SH-SY5Y (cell line): ENCODE measurements around the gene GRB10.

Experiments used
- GATA2 ChIP-seq: IDR thresholded peaks from 2 replicates; pipeline ENCODE4 v1.6.1; 2011; ENCODE audit warnings: mild to moderate bottlenecking, low read depth, low read length
- GATA3 ChIP-seq: IDR thresholded peaks from 2 replicates; pipeline ENCODE4 v1.6.1; 2011; ENCODE audit warnings: low read depth, mild to moderate bottlenecking, low read length, moderate library complexity

GRB10 gene

GRCh38 chr7:50695026-50695425 is 87.7 kb downstream of the GRB10 start:
- TF ChIP-seq GATA3, result no peak
- no peak for TF ChIP-seq GATA2

DNA sequence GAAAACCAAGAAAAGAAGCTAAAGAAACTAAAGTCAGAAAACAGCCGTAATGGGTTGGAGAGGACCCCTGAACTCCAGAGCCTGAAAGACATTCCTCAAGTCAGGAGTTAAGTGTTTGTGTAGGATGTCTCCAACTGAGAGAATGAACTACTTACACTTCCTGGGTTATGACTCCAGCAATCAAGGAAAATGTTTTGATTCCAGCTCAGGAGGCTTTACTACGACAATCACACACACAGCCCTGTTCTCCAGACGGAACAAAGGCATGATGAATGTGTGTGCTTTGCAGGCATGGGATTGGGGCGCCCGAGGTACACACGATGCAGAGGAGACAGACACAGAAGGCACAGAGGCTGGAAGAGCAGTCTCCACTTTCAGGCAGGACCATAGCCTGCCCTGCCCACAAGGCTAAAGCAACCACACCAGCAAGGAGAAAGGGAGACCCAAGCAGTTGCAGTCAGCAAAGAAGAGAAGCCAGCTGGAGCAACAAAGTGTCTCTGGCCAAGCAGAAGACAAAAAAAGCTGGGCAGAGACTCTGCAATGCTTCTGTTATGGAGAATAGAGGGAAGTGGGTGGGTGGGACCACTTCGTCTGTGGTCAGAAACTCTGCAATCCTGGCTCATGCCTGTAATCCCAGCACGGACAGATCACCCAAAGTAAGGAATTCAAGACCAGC is 89.1 kb downstream of the GRB10 start:
- TF ChIP-seq GATA2 (no peak), GATA3 (no peak)

GRCh38 chr7:50690541-50691011 is 92.1 kb downstream of the GRB10 start:
- no peak for TF ChIP-seq GATA2
- no peak for TF ChIP-seq GATA3

DNA sequence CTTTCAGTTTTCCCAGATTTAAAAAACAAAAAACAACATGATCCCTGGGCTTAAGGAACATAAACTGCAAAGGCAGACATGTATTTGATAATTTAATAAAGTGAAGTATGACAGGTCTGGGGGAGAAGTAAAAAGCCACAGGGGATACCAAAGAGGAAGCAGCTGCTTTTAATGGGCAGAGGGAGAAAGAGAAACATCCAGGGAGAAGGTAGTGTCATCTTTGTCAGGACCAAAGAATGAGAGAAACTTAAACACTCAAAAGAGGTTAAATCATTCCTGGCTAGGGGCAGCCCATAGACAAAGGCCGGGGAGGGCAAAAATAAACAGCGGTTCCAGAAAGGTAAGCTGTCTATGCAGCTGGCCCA is 94.5 kb downstream of the GRB10 start:
- TF ChIP-seq GATA3 (no peak), GATA2 (no peak)

DNA sequence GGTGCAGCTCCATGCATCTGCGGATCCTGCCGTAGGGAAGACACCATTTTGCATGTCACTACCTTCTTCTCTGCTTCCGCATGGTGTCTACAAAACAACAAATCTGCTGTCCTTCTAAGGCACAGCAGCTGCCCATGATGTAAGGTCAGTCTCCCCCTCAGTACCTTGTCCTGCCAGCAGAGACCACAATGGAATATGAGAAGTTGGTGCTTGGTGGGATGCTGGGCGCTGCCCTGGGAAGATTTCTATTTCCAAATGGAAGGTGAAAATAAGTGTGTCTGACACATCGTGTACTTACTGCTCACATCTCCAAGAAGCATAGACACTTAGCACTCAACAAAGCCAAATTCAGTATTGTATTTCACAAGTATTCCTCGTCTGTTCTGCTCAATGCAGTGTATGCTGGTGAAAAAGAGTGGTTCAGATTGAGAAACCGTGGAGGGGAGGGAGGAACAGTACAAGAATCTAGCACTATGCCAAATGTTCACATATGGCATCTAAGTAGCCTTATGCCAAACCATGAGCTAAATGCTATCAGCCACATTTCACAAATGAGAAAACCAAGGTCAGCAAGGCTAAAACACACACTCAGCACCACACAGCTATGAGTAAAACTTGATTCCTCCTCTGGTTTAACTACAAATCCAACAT is 95.0 kb downstream of the GRB10 start:
- no peak for TF ChIP-seq GATA2
- TF ChIP-seq GATA3, result no peak

- TF ChIP-seq GATA2 (no peak), GATA3 (no peak)
Observed at GRCh38 chr7:50687096-50687495, 95.6 kb downstream of the GRB10 start.

DNA sequence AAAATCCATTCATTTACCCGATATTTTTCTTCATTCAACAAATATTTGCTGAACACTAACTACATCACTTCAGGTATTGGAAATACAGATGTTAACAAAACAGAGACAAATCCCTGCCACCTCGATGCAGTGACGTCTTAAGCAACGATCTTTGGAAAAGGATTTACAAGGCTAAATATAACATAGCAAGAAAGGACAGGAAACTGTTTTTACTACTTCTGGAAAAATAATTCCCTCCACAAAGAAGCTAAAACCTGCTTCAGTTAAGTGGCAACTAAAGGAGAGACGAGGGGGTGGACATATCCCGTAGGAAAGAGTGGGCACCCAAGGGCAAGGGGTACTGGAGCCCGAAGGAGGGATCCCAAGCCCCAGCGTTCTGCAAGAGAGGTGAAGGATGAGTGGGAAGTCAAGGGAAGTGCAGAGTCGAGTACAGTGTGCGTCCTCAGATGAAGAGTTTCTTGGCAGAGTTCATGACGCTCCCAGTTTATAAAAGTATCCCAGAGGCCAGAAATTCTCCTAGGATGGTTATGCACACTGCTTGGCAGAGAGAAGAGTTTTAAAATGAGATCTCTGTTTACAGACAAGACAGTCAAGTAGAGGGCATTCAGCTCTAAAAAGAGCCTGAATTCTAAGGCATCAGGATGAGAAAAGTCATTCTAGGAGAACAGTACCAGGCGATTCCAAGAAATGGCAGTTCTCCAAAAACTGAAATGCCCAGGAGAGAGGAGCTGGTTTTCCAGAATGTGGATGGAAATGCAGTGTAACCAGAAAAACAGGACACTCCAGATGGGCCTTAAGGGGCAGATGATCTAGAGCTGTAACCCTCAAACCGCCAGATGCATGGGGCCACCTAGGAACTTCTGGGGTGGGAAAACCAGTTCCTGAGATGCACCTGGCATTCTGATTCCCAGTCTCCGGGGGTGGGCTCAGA is 97.3 kb downstream of the GRB10 start:
- TF ChIP-seq GATA3 (no peak), GATA2 (no peak)

DNA sequence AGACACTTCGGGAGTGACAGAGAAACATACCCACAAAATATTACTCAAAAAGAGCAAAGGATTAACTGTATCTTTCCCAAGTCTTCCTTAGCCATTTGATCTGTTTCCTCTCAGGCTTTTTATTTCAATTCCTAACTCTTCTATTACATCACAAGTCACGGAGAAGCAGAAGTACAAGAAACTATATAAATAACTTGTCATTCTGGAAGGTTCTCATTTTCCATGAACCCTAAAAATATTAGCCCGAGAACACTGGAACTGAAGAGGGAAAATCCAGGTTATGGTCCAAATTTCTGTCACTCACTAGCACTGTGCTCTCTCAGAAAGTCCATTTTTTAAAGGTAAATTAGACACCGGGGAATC is 98.0 kb downstream of the GRB10 start:
- no peak for TF ChIP-seq GATA3
- TF ChIP-seq GATA2, result no peak

GRCh38 chr7:50684011-50684712 is 98.5 kb downstream of the GRB10 start:
- TF ChIP-seq GATA2 (no peak), GATA3 (no peak)

DNA sequence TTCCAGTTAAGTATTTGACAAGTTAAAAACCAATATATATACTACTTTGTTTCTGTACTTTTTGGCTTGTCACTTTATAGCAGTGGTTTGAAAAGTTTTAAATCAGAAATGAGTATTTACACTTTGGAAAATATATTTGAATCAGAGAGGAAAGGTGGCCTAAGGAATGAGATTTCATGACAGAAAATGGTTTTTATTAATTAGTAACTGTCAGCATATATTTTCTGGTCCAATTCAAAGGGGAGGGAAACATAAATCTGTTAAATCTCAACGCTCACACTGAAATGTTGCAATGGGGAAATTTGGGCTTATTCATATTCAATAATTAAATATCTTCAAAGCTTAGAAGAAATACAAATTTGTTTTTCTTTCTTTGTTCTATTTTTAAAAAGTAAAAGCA is 100.1 kb downstream of the GRB10 start:
- TF ChIP-seq GATA2 (no peak), GATA3 (no peak)

- no peak for TF ChIP-seq GATA3
- no peak for TF ChIP-seq GATA2
Observed at GRCh38 chr7:50682079-50682478, 100.6 kb downstream of the GRB10 start.

GRCh38 chr7:50681432-50682045 is 101.2 kb downstream of the GRB10 start:
- no peak for TF ChIP-seq GATA3
- TF ChIP-seq GATA2, result no peak

GRCh38 chr7:50679218-50680007 is 103.3 kb downstream of the GRB10 start:
- no peak for TF ChIP-seq GATA3
- TF ChIP-seq GATA2, result no peak

GRCh38 chr7:50678586-50678985 is 104.1 kb downstream of the GRB10 start:
- TF ChIP-seq GATA3, result no peak
- TF ChIP-seq GATA2, result no peak
